Left lobe of liver (tissue), 2 donors: Measurements from ENCODE around the gene DUSP11. TPM values are rescaled to one million over a fixed set of nuclear protein-coding genes. Genes with fewer than 3 reads are reported as not detected.
"Not testable (repeated sequence)": the region's sequence is repeated elsewhere in the genome, so short reads cannot be mapped to it uniquely, and the experiment has no call there.

ENCODE experiments used
- ATAC-seq: fragments of 200-7000 bp; cut with Tn5 transposase; one replicate; pipeline ENCODE4 v1.9.1; 2020; ENCODE audit warnings: mild to moderate bottlenecking, moderate library complexity
- DNase-seq: peaks from one replicate; pipeline ENCODE4 v3.0.0-alpha.2; 2020; ENCODE audit warnings: low spot score
- total RNA-seq: library from RNA; stranded (reverse); gene quantifications from one replicate; pipeline ENCODE4 v1.2.1, GENCODE V29; 2021
- donor health status: DM: no; HTN: no; CAD: no; lungs with moderate emphysema.
- donor health status: DM: no; HTN: yes; CAD: no.

DUSP11 gene
- total RNA-seq: 6.5 TPM

- ATAC-seq: peak; percentile 100
Observed at GRCh38 chr2:73779467-73780236, at the start of gene DUSP11. DUSP11 (minus strand) TSS chr2:73780103; CDS start chr2:73779974, 129 bp downstream.

GRCh38 chr2:73828818-73829570 is 49.1 kb upstream of the DUSP11 start, which contains the start of gene STAMBP:
STAMBP (plus strand) TSS chr2:73828961; CDS start chr2:73830857, 1,896 bp downstream.
- ATAC-seq (peak; percentile 99), DNase-seq (peak; percentile 96)

More at GRCh38 chr2:73779467-73780236, at the start of gene DUSP11:
- DNase-seq: peak; percentile 95

GRCh38 chr2:73828389-73828817 is 48.5 kb upstream of the DUSP11 start:
- ATAC-seq: no peak
- DNase-seq: no peak

GRCh38 chr2:73827660-73828388 is 47.9 kb upstream of the DUSP11 start:
- DNase-seq: no peak
- no peak for ATAC-seq

GRCh38 chr2:73827018-73827417 is 47.1 kb upstream of the DUSP11 start:
- DNase-seq: no peak
- ATAC-seq: no peak

- DNase-seq (no peak), ATAC-seq (no peak)
Observed at GRCh38 chr2:73825408-73825807, 45.5 kb upstream of the DUSP11 start.

GRCh38 chr2:73823916-73824523 is 44.1 kb upstream of the DUSP11 start:
- DNase-seq: no peak
- peak; percentile 55 for ATAC-seq

GRCh38 chr2:73823416-73823815 is 43.5 kb upstream of the DUSP11 start:
- DNase-seq (no peak), ATAC-seq (no peak)

GRCh38 chr2:73822991-73823390 is 43.1 kb upstream of the DUSP11 start:
- ATAC-seq (no peak), DNase-seq (no peak)

GRCh38 chr2:73822276-73822675 is 42.4 kb upstream of the DUSP11 start:
- DNase-seq (no peak), ATAC-seq (no peak)

- ATAC-seq (no peak), DNase-seq (no peak)
Observed at GRCh38 chr2:73821669-73822068, 41.8 kb upstream of the DUSP11 start.

GRCh38 chr2:73821227-73821626 is 41.3 kb upstream of the DUSP11 start:
- ATAC-seq (no peak), DNase-seq (no peak)

GRCh38 chr2:73818296-73818695 is 38.4 kb upstream of the DUSP11 start:
- no peak for DNase-seq
- no peak for ATAC-seq

GRCh38 chr2:73812635-73813034 is 32.7 kb upstream of the DUSP11 start:
- ATAC-seq: peak; percentile 94
- DNase-seq: no peak

GRCh38 chr2:73811878-73812277 is 32.0 kb upstream of the DUSP11 start:
- DNase-seq: no peak

GRCh38 chr2:73783883-73784282 is 4.0 kb upstream of the DUSP11 start, which contains the start of gene C2orf78:
C2orf78 (plus strand) TSS chr2:73784183; CDS start chr2:73784310, 127 bp downstream.
- DNase-seq, ATAC-seq: not testable (repeated sequence)

More at GRCh38 chr2:73811878-73812277, 32.0 kb upstream of the DUSP11 start:
- ATAC-seq: no peak

- not testable (repeated sequence) for ATAC-seq, DNase-seq
Observed at GRCh38 chr2:73783402-73783801, 3.5 kb upstream of the DUSP11 start.

- no peak for ATAC-seq
- no peak for DNase-seq
Observed at GRCh38 chr2:73780237-73780582, 307 bp upstream of the DUSP11 start.

GRCh38 chr2:73778867-73779466 is 936 bp downstream of the DUSP11 start:
- not testable (repeated sequence) for DNase-seq, ATAC-seq

GRCh38 chr2:73776869-73777519 is 2.9 kb downstream of the DUSP11 start:
- no peak for ATAC-seq
- no peak for DNase-seq
